B cell (primary cell): ENCODE results near the gene SLC24A4. TPM values are rescaled to one million over a fixed set of nuclear protein-coding genes. Genes with fewer than 3 reads are reported as not detected.

ENCODE experiments used
- ATAC-seq: fragments of 200-7000 bp; cut with Tn5 transposase; one replicate; pipeline ENCODE4 v1.10.0; 2021; ENCODE audit warnings: low read depth, mild to moderate bottlenecking, moderate number of reproducible peaks, moderate library complexity
- CTCF ChIA-PET: fragments of 350-600 bp; sonication (Branson Sonifier 250); formaldehyde crosslinking; loops from one replicate; lab custom pipeline; 2021; ENCODE audit warnings: antibody characterized with exemption, inconsistent platforms; lab: Charles Lee
- POLR2A ChIA-PET: fragments of 350-600 bp; sonication (Branson Sonifier 250); formaldehyde crosslinking; loops from one replicate; lab custom pipeline; 2021; ENCODE audit warnings: antibody characterized with exemption; lab: Charles Lee
- DNase-seq: peaks from one replicate; pipeline ENCODE4 v3.0.0; 2013
- H2AFZ ChIP-seq: 2 replicates; pipeline ENCODE4 v1.6.1; 2012; ENCODE audit warnings: mild to moderate bottlenecking, low read depth, low read length; ENCODE audit not compliant: insufficient read depth, poor library complexity, severe bottlenecking
- H3K27ac ChIP-seq, 2 donors: 1 replicate in 1 of 2; 2 replicates in 1 of 2; pipeline ENCODE4 v1.5.1; 2012 to 2013; ENCODE audit warnings: low read length in 2 of 2, mild to moderate bottlenecking in 2 of 2, moderate library complexity in 1 of 2
- H3K27me3 ChIP-seq, 4 experiments: fragments of 200-600 bp in 1 of 4; sonication (generic) in 1 of 4; replicated peaks in 1 of 4; 1 replicate in 2 of 4; 2 replicates in 2 of 4; pipeline versions ENCODE4 v1.6.1 to v1.7.0; 2013 to 2016; ENCODE audit warnings: low read length in 3 of 4, mild to moderate bottlenecking in 2 of 4, mixed read lengths in 1 of 4, moderate library complexity in 1 of 4; ENCODE audit not compliant: insufficient read depth in 4 of 4, control insufficient read depth in 3 of 4; ENCODE audit errors: control extremely low read depth in 1 of 4
- H3K36me3 ChIP-seq, 2 experiments: replicated peaks in 1 of 2; 1 replicate in 1 of 2; 2 replicates in 1 of 2; pipeline versions ENCODE4 v1.6.1 to v1.7.1; 2013; ENCODE audit warnings: low read length in 1 of 2; ENCODE audit not compliant: insufficient read depth in 2 of 2, control insufficient read depth in 1 of 2; ENCODE audit errors: control extremely low read depth in 1 of 2, extremely low read depth in 1 of 2
- H3K4me1 ChIP-seq, 2 donors: fragments of 200-600 bp in 1 of 2; sonication (generic) in 1 of 2; 1 replicate in 1 of 2; 2 replicates in 1 of 2; pipeline versions ENCODE4 v1.5.1 to v1.6.1; 2013 to 2017; ENCODE audit warnings: low read length in 2 of 2; ENCODE audit not compliant: control insufficient read depth in 2 of 2, insufficient read depth in 2 of 2
- H3K4me2 ChIP-seq: replicated peaks from 2 replicates; pipeline ENCODE3; 2012; ENCODE audit warnings: mild to moderate bottlenecking, low read depth, low read length; ENCODE audit not compliant: poor library complexity, severe bottlenecking
- H3K4me3 ChIP-seq, 5 experiments: fragments of 200-600 bp in 1 of 5; sonication (generic) in 1 of 5; 1 replicate in 3 of 5; 2 replicates in 2 of 5; pipeline versions ENCODE4 v1.5.1 to v1.7.0; 2011 to 2016; ENCODE audit warnings: low read length in 4 of 5, mild to moderate bottlenecking in 4 of 5, low read depth in 2 of 5, control low read depth in 1 of 5, moderate library complexity in 1 of 5; ENCODE audit not compliant: insufficient read depth in 1 of 5; ENCODE audit errors: control extremely low read depth in 1 of 5, extremely low read depth in 1 of 5
- H3K79me2 ChIP-seq: fragments of 200-600 bp; sonication (generic); one replicate; pipeline ENCODE4 v1.6.0; 2016; ENCODE audit warnings: low read length; ENCODE audit not compliant: control insufficient read depth, insufficient read depth
- H3K9ac ChIP-seq: fragments of 200-600 bp; sonication (generic); 2 replicates; pipeline ENCODE4 v1.6.1; 2017; ENCODE audit warnings: mild to moderate bottlenecking, low read length, moderate library complexity
- H3K9me3 ChIP-seq, 3 donors: one replicate each; pipeline versions ENCODE4 v1.6.1 to v1.7.1; 2013; ENCODE audit warnings: low read length in 2 of 3; ENCODE audit not compliant: control insufficient read depth in 2 of 3, insufficient read depth in 1 of 3; ENCODE audit errors: control extremely low read depth in 1 of 3
- H4K20me1 ChIP-seq: 2 replicates; pipeline ENCODE4 v1.6.0; 2012; ENCODE audit warnings: mild to moderate bottlenecking, low read length; ENCODE audit not compliant: insufficient read depth, control insufficient read depth, poor library complexity, severe bottlenecking
- H3K27ac Mint-ChIP-seq: one replicate; pipeline ENCODE4 v1.8.0; 2021; ENCODE audit warnings: mixed read lengths
- H3K27me3 Mint-ChIP-seq: one replicate; pipeline ENCODE4 v1.8.0; 2021; ENCODE audit warnings: mixed read lengths
- H3K4me1 Mint-ChIP-seq: one replicate; pipeline ENCODE4 v1.8.0; 2021; ENCODE audit warnings: mixed read lengths
- H3K4me3 Mint-ChIP-seq: one replicate; pipeline ENCODE4 v1.8.0; 2021; ENCODE audit warnings: mixed read lengths
- H3K9me3 Mint-ChIP-seq: one replicate; pipeline ENCODE4 v1.8.0; 2022; ENCODE audit warnings: mixed read lengths; ENCODE audit not compliant: insufficient read depth
- EZH2 ChIP-seq: IDR thresholded peaks from 2 replicates; pipeline ENCODE4 v1.6.1; 2012; ENCODE audit warnings: borderline replicate concordance, low read depth, mild to moderate bottlenecking, moderate library complexity, low read length; ENCODE audit not compliant: insufficient read depth, poor library complexity, severe bottlenecking
- WGBS: methylation state at CpG from one replicate; pipeline ENCODE4 v1.1.5; 2013; ENCODE audit warnings: missing lambda C conversion rate; ENCODE audit not compliant: insufficient coverage; 5-methylcytosine and 5-hydroxymethylcytosine counted together
- intact Hi-C: fragments of 100-400 bp; cut with micrococcal nuclease; formaldehyde crosslinking; loops from one replicate; pipeline ENCODE4 v1.10.0; 2022
- polyA plus RNA-seq: library from polyadenylated mRNA; depleted of rRNA; stranded (reverse); fragments of >200 nt; gene quantifications from 2 replicates; pipeline ENCODE4 v1.2.3, GENCODE V29; 2012
- total RNA-seq, 2 donors: library from RNA; stranded (reverse); fragments of 120-200 nt in 1 of 2; gene quantifications; 1 replicate in 1 of 2; 2 replicates in 1 of 2; pipeline versions ENCODE4 v1.2.3 to v1.2.4, GENCODE V29; 2013 to 2022
- TF ChIP-seq, protein P1 (sequence below): fragments of 200-600 bp; IDR thresholded peaks from one replicate; pipeline ENCODE4 v1.8.0; 2022; ENCODE audit warnings: antibody characterized with exemption, mild to moderate bottlenecking

The SLC24A4 gene
- total and polyA plus RNA-seq, 2 donors (not counting 1 experiment from before 2014, with no cell fraction given) = 0.19 TPM; not detected in 1

DNA sequence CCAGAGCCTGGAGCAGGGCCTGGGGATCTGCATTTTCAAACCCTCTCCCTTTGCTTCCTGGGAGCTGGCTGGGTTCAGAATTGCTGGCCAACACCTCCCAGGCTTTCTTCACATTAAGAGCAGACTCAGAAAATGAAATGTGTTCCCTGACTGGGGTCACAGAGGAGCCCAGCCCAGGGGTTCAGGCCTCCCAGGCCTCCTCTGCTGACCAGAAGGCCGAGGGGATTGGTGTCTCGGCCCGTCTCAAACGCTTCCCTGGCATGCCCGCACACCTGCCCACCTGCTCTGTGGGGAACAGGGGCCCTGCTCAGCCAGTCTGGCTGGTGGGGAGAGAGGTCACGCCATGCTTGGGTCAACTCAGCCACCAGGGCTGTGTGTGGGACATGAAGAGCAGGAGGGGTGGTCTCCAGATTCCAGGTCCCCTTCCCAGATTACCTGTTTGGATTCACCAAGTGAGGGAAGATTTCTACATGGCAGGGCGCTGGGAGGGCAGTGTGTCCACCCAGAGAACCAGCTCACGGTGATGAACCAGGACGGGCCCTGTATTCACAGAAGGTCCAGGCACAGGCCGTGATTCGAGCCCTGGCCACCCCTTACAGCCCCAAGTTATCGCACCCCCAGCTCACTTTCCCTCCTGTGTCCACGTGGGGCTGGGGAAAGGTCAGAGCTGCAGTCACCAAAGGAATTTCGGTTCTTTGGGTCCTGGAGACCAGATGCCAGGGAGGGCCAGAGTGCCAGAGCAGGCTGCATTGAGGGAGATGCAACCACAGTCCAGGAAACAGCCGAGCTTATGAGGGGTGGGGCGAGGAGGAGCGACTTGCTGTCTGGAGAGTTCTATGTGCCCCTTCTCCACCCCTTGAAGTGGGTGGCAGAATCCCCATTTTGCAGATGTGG is 135.4 kb downstream of the SLC24A4 start:
- intact Hi-C loops = loop anchor here (5.0 kb wide), 1 partner anchor 321 kb away; no protein-coding TSS in a partner anchor
- ATAC-seq = no peak
- TF ChIP-seq, protein P1, sequence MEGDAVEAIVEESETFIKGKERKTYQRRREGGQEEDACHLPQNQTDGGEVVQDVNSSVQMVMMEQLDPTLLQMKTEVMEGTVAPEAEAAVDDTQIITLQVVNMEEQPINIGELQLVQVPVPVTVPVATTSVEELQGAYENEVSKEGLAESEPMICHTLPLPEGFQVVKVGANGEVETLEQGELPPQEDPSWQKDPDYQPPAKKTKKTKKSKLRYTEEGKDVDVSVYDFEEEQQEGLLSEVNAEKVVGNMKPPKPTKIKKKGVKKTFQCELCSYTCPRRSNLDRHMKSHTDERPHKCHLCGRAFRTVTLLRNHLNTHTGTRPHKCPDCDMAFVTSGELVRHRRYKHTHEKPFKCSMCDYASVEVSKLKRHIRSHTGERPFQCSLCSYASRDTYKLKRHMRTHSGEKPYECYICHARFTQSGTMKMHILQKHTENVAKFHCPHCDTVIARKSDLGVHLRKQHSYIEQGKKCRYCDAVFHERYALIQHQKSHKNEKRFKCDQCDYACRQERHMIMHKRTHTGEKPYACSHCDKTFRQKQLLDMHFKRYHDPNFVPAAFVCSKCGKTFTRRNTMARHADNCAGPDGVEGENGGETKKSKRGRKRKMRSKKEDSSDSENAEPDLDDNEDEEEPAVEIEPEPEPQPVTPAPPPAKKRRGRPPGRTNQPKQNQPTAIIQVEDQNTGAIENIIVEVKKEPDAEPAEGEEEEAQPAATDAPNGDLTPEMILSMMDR = no peak
- no peak for TF ChIP-seq EZH2
- DNase-seq = no peak
- H3K9me3 Mint-ChIP-seq = no peaks in the 10 kb centered on the region
- WGBS = 75% methylated on average over 17 of the region's 17 CpGs
- no peaks in the 10 kb centered on the region for H3K36me3 ChIP-seq
- H2AFZ ChIP-seq = no peak overlapping the region
- H3K27me3 ChIP-seq = peaks cover 0 to 25% (median 7%) of the 10 kb centered on the region in 4 experiments
- POLR2A ChIA-PET = no interaction called here
- H4K20me1 ChIP-seq = no peaks in the 10 kb centered on the region
- peaks cover 13 to 17% of the 10 kb centered on the region in 2 donors for H3K4me1 ChIP-seq
- H3K79me2 ChIP-seq = no peaks in the 10 kb centered on the region
- no peak overlapping the region for H3K27ac ChIP-seq
- H3K27me3 Mint-ChIP-seq = peaks cover 24% of the 10 kb centered on the region
- CTCF ChIA-PET = interaction anchor here (0.7 to 1.3 kb wide), 3 partner anchors 119 to 364 kb away, joined by 3 to 4 read pairs (median 3); no protein-coding TSS in a partner anchor
- H3K9ac ChIP-seq = no peak overlapping the region
- peaks cover 0 to 4% (median 0%) of the 10 kb centered on the region in 3 donors for H3K9me3 ChIP-seq
- peaks cover 8% of the 10 kb centered on the region for H3K4me1 Mint-ChIP-seq
- H3K4me3 Mint-ChIP-seq = no peak overlapping the region
- no peak overlapping the region for H3K27ac Mint-ChIP-seq
- no peak overlapping the region for H3K4me2 ChIP-seq
- H3K4me3 ChIP-seq = no peak overlapping the region
